Measurements from ENCODE around the gene TBC1D23. TPM values are rescaled to one million over a fixed set of nuclear protein-coding genes. Genes with fewer than 3 reads are reported as not detected.
"Not testable (repeated sequence)": the region's sequence is repeated elsewhere in the genome, so short reads cannot be mapped to it uniquely, and the experiment has no call there.

Gene TBC1D23
- total and polyA plus RNA-seq, 4 donors: 33.8 to 82.1 (median 47.3) TPM

DNA sequence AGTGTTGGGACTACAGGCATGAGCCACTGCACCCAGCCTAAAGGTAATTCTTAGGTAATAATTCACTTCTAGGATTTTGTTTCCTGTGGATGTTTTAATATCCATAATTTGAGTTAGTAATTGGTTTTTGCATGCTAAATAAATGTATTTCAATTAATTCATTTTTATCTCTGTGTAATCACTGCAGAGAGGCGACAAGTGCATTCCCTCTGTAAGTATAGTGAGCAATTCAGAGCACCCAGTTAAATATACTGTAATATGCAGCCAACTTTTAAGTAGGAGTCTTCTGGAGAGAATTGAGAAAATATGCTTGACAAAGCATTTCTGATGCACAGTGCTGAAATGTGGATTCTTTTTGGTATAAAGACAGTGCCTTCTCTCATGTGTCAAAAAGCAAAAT lies 5.7 kb downstream of the TBC1D23 start:
- Histone ChIP-seq H3K4me1 (ENCODE audit: control insufficient read depth, insufficient read depth, low read length) (peaks cover 6% of the 10 kb centered on the region), H3K9me3 (ENCODE audit: control insufficient read depth, insufficient read depth, low read length) (no peaks in the 10 kb centered on the region), H3K27ac (ENCODE audit: low read depth, low read length) (no peak overlapping the region), H3K36me3 (ENCODE audit: control insufficient read depth, insufficient read depth, low read length) (no peaks in the 10 kb centered on the region), H3K4me3 (ENCODE audit: low read depth, low read length) (no peak overlapping the region), H3K27me3 (ENCODE audit: control insufficient read depth, insufficient read depth, low read length) (no peaks in the 10 kb centered on the region)
- WGBS (ENCODE audit: insufficient coverage): no CpG with 5 or more reads among the region's 1 CpG
- no peak for DNase-seq (ENCODE audit: low read depth in 4 of 6, low spot score in 6 of 6)

DNA sequence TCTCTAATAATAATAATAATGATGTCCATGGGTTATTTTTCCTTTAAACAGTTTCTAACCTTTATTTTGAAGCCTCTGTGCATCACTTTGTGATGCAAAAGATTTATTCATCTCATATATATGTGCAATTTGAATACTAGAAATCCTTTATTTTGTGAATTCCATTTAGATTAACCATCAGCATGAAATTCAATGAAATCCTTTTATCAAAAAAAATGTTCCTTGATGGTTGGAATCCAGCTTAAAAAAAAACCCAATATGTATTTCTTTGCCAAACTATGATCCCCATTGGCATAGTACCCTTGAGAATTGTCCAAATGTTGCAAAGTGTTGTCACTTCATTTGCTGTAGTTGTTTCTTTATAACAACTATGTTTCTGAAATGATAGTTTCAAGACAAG lies 7.4 kb downstream of the TBC1D23 start:
- Histone ChIP-seq H3K36me3 (ENCODE audit: control insufficient read depth, insufficient read depth, low read length) (no peaks in the 10 kb centered on the region), H3K4me1 (ENCODE audit: control insufficient read depth, insufficient read depth, low read length) (no peaks in the 10 kb centered on the region), H3K9me3 (ENCODE audit: control insufficient read depth, insufficient read depth, low read length) (no peaks in the 10 kb centered on the region), H3K27ac (ENCODE audit: low read depth, low read length) (no peak overlapping the region), H3K27me3 (ENCODE audit: control insufficient read depth, insufficient read depth, low read length) (no peaks in the 10 kb centered on the region), H3K4me3 (ENCODE audit: low read depth, low read length) (no peak overlapping the region)
- DNase-seq (ENCODE audit: low read depth in 4 of 6, low spot score in 6 of 6): no peak

DNA sequence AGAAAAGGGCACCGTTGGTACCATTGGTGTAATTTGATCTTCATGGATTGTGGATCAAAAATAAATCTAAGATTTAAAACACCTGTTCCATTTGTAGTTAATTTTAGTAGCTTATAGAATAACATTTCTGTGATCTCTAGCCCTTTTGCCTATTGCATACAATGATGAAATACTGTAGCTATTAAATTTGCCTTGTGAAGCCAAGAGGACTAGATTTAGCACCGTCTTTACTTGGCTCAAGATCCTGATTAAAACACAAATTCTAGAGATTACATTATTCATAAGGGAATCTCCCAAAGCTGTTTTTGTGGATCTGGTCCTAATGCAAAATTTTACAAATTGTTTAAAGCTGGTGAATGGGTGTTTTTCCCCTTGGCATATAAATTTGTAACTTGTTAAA lies 8.2 kb downstream of the TBC1D23 start:
- peak in 1 of 6 donors; percentile 38 for DNase-seq (ENCODE audit: low read depth in 4 of 6, low spot score in 6 of 6)
- Histone ChIP-seq H3K27me3 (ENCODE audit: control insufficient read depth, insufficient read depth, low read length) (no peaks in the 10 kb centered on the region), H3K4me3 (ENCODE audit: low read depth, low read length) (no peak overlapping the region), H3K36me3 (ENCODE audit: control insufficient read depth, insufficient read depth, low read length) (no peaks in the 10 kb centered on the region), H3K4me1 (ENCODE audit: control insufficient read depth, insufficient read depth, low read length) (no peaks in the 10 kb centered on the region), H3K27ac (ENCODE audit: low read depth, low read length) (no peak overlapping the region), H3K9me3 (ENCODE audit: control insufficient read depth, insufficient read depth, low read length) (no peaks in the 10 kb centered on the region)
- no CpG with 5 or more reads among the region's 2 CpGs for WGBS (ENCODE audit: insufficient coverage)

DNA sequence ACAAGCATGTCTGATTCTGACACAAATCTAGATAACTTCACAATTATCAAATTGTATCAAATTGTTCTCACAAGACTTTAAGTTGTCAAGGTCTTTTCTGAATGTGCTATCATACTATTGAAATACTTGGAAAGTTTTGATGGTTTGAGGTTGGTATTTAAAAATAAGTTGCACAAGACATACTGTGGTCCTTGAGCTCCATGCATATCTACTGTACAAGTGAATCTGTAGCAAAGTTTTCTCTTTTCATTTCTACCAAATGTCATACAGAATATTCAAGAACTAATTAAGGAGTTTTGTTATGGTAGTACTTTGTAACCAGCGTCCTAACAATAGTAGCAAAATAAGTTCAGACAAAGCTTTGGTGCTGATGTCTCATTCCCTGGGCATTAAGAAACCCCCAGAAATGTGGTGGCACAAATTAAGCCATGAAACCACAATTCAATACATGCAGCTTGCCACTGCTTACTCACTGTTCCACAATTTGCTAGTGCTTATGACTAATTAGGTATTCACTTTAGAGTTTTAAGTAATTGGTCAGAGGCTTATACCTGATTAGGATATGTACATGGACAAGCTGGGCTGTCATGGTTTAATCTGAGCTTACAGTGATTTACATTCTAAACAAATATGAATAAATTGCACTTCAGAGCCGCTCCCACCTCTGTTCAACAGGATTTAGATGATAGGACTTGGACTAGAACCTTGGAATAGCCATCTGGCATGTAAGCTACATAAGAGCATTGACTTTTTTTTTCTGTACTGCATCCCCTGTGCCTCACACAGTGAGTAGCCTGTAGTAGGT lies 8.8 kb downstream of the TBC1D23 start:
- H3K4me1 ChIP-seq (ENCODE audit: control insufficient read depth, insufficient read depth, low read length): no peaks in the 10 kb centered on the region
- H3K27ac ChIP-seq (ENCODE audit: low read depth, low read length): no peak overlapping the region
- WGBS (ENCODE audit: insufficient coverage): no CpG with 5 or more reads among the region's 2 CpGs
- no peaks in the 10 kb centered on the region for H3K27me3 ChIP-seq (ENCODE audit: control insufficient read depth, insufficient read depth, low read length)
- DNase-seq (ENCODE audit: low read depth in 4 of 6, low spot score in 6 of 6): no peak
- H3K36me3 ChIP-seq (ENCODE audit: control insufficient read depth, insufficient read depth, low read length): no peaks in the 10 kb centered on the region
- H3K9me3 ChIP-seq (ENCODE audit: control insufficient read depth, insufficient read depth, low read length): no peaks in the 10 kb centered on the region
- H3K4me3 ChIP-seq (ENCODE audit: low read depth, low read length): no peak overlapping the region

DNA sequence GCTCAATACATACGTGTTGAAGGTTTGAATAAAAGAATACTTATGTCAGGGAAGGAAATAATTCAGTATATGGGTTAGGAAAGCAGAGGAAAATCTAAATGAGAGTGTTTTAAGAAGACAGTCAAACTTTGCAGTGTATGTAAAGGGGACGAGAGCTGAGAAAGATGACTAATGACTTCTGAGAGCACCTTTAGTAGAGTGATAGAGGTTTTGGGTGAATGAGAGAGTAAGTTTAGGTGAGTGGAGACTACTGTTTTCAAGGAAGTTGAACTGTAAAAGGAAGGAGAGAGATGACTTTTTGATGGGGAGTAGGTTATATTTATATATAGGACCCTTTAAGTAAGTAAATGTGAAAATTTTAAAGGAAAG lies 9.4 kb downstream of the TBC1D23 start:
- Histone ChIP-seq H3K9me3 (ENCODE audit: control insufficient read depth, insufficient read depth, low read length) (no peaks in the 10 kb centered on the region), H3K27me3 (ENCODE audit: control insufficient read depth, insufficient read depth, low read length) (no peaks in the 10 kb centered on the region), H3K4me3 (ENCODE audit: low read depth, low read length) (no peak overlapping the region), H3K4me1 (ENCODE audit: control insufficient read depth, insufficient read depth, low read length) (no peaks in the 10 kb centered on the region), H3K27ac (ENCODE audit: low read depth, low read length) (no peak overlapping the region), H3K36me3 (ENCODE audit: control insufficient read depth, insufficient read depth, low read length) (no peaks in the 10 kb centered on the region)
- no peak for DNase-seq (ENCODE audit: low read depth in 4 of 6, low spot score in 6 of 6)
- 89% methylated on average over 1 of the region's 2 CpGs for WGBS (ENCODE audit: insufficient coverage)

DNA sequence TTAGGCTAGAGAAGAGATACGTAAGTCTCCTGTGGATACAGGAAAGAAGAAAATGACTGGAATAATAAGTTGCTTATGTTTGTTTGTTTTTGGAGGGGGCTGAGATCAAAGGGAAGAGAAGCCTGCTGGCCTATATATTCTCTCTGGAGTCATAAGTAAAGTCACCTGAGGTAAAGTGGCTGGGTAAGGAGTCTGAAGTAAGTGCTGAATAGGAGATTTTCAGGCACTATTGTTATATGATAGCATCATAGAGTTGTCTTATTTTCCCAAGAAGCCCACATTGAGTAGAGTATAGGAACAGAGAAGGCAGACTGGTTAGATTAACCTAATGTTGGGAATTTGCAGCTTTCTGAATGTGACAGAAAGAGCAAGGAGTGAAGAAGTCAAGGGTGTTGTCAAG lies 10.7 kb downstream of the TBC1D23 start:
- H3K36me3 ChIP-seq (ENCODE audit: control insufficient read depth, insufficient read depth, low read length): no peaks in the 10 kb centered on the region
- H3K27ac ChIP-seq (ENCODE audit: low read depth, low read length): no peak overlapping the region
- WGBS (ENCODE audit: insufficient coverage): 100% methylated on average over 1 of the region's 1 CpG
- no peak for DNase-seq (ENCODE audit: low read depth in 4 of 6, low spot score in 6 of 6)
- no peaks in the 10 kb centered on the region for H3K27me3 ChIP-seq (ENCODE audit: control insufficient read depth, insufficient read depth, low read length)
- no peaks in the 10 kb centered on the region for H3K9me3 ChIP-seq (ENCODE audit: control insufficient read depth, insufficient read depth, low read length)
- no peak overlapping the region for H3K4me3 ChIP-seq (ENCODE audit: low read depth, low read length)
- H3K4me1 ChIP-seq (ENCODE audit: control insufficient read depth, insufficient read depth, low read length): no peaks in the 10 kb centered on the region

DNA sequence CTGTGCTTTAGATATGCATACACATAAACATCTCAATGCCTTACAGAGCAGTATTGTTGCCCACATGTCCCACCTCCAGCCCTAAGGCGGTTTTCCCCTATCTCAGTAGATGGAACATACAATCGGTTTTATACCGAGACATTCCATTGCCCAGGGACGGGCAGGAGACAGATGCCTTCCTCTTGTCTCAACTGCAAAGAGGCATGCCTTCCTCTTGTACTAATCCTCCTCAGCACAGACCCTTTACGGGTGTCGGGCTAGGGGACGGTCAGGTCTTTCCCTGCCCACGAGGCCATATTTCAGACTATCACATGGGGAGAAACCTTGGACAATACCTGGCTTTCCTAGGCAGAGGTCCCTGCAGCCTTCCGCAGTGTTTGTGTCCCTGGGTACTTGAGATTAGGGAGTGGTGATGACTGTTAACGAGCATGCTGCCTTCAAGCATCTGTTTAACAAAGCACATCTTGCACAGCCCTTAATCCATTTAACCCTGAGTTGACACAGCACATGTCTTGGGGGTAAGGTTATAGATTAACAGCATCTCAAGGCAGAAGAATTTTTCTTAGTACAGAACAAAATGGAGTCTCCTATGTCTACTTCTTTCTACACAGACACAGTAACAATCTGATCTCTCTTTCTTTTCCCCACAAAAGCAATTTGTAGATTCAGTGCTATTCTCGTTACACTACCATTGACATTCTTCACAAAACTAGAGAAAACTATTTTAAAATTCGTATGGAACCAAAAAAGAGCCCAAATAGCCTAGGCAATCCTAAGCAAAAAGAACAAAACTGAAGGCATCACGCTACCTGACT lies 12.2 kb downstream of the TBC1D23 start:
- H3K4me1 ChIP-seq (ENCODE audit: control insufficient read depth, insufficient read depth, low read length); DNase-seq (ENCODE audit: low read depth in 4 of 6, low spot score in 6 of 6); H3K27ac ChIP-seq (ENCODE audit: low read depth, low read length); H3K4me3 ChIP-seq (ENCODE audit: low read depth, low read length); H3K9me3 ChIP-seq (ENCODE audit: control insufficient read depth, insufficient read depth, low read length); H3K27me3 ChIP-seq (ENCODE audit: control insufficient read depth, insufficient read depth, low read length); H3K36me3 ChIP-seq (ENCODE audit: control insufficient read depth, insufficient read depth, low read length): not testable (repeated sequence)
- WGBS (ENCODE audit: insufficient coverage): 78% methylated on average over 3 of the region's 13 CpGs

DNA sequence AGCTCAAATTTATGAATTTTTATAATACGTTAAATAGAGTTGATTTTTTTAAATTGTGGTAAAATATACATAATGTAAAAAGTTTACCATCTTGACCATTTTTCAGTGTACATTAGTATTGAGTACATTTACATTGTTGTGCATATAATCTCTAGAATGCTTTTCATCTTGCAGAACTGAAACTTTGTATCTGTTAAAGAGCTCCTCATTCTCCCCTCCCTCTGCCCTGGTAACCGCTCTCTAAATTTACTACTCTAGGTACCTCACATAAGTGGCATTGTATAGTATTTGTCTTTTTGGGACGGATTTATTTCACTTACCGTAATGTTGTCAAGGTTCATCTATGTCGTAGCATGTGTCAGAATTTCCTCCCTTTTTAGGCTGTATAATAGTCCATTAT lies 13.6 kb downstream of the TBC1D23 start:
- Histone ChIP-seq H3K4me3 (ENCODE audit: low read depth, low read length) (no peak overlapping the region), H3K27ac (ENCODE audit: low read depth, low read length) (no peak overlapping the region), H3K9me3 (ENCODE audit: control insufficient read depth, insufficient read depth, low read length) (no peaks in the 10 kb centered on the region), H3K4me1 (ENCODE audit: control insufficient read depth, insufficient read depth, low read length) (peaks cover 4% of the 10 kb centered on the region), H3K36me3 (ENCODE audit: control insufficient read depth, insufficient read depth, low read length) (no peaks in the 10 kb centered on the region), H3K27me3 (ENCODE audit: control insufficient read depth, insufficient read depth, low read length) (no peaks in the 10 kb centered on the region)
- no peak for DNase-seq (ENCODE audit: low read depth in 4 of 6, low spot score in 6 of 6)
- no CpG with 5 or more reads among the region's 5 CpGs for WGBS (ENCODE audit: insufficient coverage)

DNA sequence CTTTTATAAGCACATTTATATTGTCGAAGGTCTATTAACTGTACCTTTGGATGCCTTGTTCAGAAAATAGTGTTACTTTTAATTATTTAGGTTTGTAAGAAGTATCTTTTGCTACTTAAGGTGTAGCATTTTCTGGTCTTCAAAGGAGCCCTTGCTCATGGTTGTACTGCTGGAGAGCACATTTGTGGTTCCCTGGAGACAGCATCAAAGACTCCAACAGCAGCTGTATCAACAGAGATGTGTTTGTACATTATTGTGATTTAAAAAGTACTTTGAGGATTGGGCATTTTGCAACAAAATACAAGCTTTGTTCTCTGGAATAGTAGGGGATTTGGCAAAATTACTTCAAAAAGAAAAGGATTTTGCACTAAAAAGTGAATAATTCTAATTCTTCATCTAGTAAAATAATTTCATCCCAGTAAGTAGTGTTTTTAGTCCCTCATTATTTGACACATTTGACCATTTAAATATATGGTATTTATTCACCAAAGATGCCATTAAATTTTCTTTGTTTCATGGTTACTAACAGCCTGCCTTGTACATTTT lies 16.5 kb downstream of the TBC1D23 start:
- peaks cover 4% of the 10 kb centered on the region for H3K4me1 ChIP-seq (ENCODE audit: control insufficient read depth, insufficient read depth, low read length)
- H3K36me3 ChIP-seq (ENCODE audit: control insufficient read depth, insufficient read depth, low read length): peaks cover 5% of the 10 kb centered on the region
- no peak overlapping the region for H3K4me3 ChIP-seq (ENCODE audit: low read depth, low read length)
- H3K27me3 ChIP-seq (ENCODE audit: control insufficient read depth, insufficient read depth, low read length): no peaks in the 10 kb centered on the region
- no peaks in the 10 kb centered on the region for H3K9me3 ChIP-seq (ENCODE audit: control insufficient read depth, insufficient read depth, low read length)
- peak in 2 of 6 donors; percentile 18 to 62 for DNase-seq (ENCODE audit: low read depth in 4 of 6, low spot score in 6 of 6)
- WGBS (ENCODE audit: insufficient coverage): no CpG with 5 or more reads among the region's 1 CpG
- H3K27ac ChIP-seq (ENCODE audit: low read depth, low read length): peak overlapping the region; percentile 31

Measured in spinal cord (tissue), 10 donors.